GM12874 (cell line): ENCODE results near the gene EFNA5.

Experiments
- TF ChIP-seq, protein P1 (sequence below): IDR thresholded peaks from 2 replicates; pipeline ENCODE4 v1.5.1; 2011; ENCODE audit warnings: low read depth, mild to moderate bottlenecking, control low read depth, low read length, moderate library complexity; ENCODE audit not compliant: insufficient read depth

EFNA5 gene

DNA sequence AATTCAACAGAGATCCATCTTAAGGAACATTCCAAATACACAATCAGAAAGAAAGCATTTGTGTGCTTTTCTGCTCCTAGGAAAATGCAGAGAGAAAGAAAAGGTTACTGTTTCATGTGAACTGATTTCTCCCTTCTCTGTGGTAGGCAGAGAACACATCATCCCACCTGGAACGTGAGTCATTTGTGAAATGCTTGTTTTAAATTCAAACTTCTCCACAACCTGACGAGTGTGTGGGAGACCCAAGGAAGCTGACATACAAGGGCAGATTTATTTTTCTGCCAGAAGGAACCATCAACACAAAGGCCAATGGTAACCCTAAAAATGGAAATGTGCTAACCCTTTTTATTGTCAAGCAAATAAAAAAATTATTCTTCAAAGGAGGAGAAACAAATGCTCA lies 156.4 kb downstream of the EFNA5 start:
- TF ChIP-seq, protein P1, sequence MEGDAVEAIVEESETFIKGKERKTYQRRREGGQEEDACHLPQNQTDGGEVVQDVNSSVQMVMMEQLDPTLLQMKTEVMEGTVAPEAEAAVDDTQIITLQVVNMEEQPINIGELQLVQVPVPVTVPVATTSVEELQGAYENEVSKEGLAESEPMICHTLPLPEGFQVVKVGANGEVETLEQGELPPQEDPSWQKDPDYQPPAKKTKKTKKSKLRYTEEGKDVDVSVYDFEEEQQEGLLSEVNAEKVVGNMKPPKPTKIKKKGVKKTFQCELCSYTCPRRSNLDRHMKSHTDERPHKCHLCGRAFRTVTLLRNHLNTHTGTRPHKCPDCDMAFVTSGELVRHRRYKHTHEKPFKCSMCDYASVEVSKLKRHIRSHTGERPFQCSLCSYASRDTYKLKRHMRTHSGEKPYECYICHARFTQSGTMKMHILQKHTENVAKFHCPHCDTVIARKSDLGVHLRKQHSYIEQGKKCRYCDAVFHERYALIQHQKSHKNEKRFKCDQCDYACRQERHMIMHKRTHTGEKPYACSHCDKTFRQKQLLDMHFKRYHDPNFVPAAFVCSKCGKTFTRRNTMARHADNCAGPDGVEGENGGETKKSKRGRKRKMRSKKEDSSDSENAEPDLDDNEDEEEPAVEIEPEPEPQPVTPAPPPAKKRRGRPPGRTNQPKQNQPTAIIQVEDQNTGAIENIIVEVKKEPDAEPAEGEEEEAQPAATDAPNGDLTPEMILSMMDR, result no peak

GRCh38 chr5:107513337-107514085 lies 157.2 kb downstream of the EFNA5 start:
- TF ChIP-seq, protein P1, result no peak

DNA sequence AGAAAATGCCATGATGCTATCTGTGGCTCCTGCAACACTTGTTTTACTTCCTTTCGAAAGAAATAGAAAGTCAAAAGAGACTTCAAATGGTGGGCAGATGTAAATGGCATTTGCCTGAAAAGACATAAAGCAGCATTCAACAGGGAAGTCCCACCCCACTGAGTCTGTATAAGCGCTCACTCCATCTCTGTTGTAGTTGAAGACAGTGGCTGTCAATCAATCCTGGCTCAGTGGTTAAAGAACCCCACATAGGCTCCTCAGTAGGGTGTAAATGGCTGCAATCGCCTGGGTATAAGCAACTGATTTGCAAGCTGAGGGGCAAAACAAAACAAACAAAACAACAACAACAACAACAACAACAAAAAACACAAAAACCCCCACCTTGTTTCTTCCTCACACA lies 158.7 kb downstream of the EFNA5 start:
- TF ChIP-seq, protein P1, result no peak

DNA sequence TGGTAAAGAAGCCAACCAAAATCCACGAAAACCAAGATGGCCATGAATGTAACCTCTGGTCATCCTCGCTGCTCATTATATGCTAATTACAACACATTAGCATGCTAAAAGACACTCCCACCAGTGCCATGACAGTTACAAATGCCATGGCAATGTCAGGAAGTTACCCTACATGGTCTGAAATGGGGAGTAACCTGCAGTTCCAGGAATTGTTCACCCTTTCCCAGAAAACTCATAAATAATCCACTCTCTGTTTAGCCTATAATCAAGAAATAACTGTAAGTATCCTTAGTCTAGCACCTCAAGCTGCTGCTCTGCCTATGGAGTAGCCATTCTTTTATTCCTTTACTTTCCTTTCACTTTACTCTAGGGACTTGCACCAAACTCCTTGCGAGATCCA lies 160.6 kb downstream of the EFNA5 start:
- TF ChIP-seq, protein P1, result no peak

DNA sequence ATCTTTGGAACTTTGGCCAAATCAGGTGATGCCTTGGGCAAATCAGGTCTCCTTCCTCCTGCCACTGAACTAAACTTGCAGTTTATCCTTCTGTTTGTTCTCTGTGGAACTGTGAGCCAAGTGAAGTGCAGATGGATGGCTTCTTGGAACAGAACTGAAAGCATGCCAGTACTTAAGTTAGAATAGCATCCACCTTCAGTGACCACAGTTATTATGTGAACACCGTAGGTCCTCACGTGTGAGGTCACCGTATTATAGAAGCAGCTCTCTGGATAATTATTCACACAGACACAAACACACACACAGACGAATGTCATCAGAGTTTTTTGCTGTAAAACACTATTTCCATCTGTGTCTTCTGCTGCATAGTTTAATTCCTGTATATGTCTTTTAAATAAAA lies 162.6 kb downstream of the EFNA5 start:
- TF ChIP-seq, protein P1, result no peak

DNA sequence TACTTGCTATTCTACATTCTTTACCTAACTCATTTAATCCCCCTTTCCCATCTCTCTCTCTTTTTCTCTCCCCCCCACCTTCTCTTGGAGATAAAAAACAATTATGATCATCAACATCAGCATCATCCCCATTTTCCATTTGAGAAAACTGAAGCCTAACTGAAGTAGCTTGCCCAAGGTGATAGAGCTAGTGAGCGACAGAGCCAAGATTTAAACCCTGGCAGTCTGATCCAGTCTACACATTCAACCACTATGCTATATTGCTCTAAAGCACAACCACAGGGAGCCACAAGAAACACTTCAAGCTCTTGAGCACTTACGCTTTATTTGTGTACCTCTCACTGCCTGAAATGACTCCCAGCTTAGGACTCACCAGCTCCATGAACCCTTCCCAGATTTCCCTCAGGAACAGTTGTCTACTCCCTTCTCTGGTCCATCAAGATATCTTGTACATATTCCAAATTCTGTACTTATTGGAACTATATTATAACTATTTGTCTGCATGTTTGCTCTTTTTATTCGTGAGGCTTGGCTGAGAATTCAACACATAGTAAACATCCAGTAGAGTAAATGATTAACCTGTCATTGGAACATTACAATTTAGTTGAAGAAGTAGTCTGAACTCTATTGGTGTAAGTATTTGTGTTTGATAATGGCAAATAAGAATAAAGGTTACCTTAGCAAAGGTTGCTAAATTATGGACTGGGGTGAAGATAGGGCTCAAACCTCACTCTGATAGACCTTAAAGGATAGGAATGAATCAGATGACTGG lies 164.8 kb downstream of the EFNA5 start:
- TF ChIP-seq, protein P1, result no peak

DNA sequence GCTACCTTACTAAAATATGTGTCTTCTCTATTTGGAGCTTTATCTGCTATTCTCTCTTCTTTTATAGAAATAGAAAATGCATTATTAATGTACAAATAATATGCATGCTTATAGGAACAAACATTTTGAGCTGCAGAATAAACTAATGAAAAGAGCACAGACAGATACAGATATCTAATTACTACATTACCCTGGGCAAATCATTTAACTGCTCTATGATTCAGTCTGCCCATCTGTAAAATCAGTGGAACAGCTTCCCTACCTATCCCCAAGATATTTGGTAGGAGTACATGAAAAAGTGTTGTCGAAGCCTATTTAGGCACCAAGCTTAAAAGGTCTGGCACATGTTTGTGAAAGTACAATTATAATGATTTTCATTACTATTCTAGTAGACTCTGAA lies 166.3 kb downstream of the EFNA5 start:
- TF ChIP-seq, protein P1, result no peak
